HG02623 (cell line): ENCODE data around the gene BIRC2.

Source experiments
- ATAC-seq: cut with Tn5 transposase; IDR thresholded peaks from one replicate; pipeline ENCODE4 v1.9.1; 2021; ENCODE audit warnings: moderate library complexity; ENCODE audit not compliant: unreplicated experiment

The BIRC2 gene

GRCh38 chr11:102399189-102399588 lies 52.2 kb downstream of the BIRC2 start:
- no peak for ATAC-seq

GRCh38 chr11:102400603-102401002 lies 53.6 kb downstream of the BIRC2 start:
- no peak for ATAC-seq

- ATAC-seq: no peak
These were observed 54.9 kb downstream of the BIRC2 start for GRCh38 chr11:102401905-102402304.

GRCh38 chr11:102402548-102402947 lies 55.5 kb downstream of the BIRC2 start:
- no peak for ATAC-seq

- no peak for ATAC-seq
These were observed 58.5 kb downstream of the BIRC2 start for GRCh38 chr11:102405501-102405900.

GRCh38 chr11:102406099-102406498 lies 59.1 kb downstream of the BIRC2 start:
- ATAC-seq: no peak

- ATAC-seq: no peak
These were observed 60.9 kb downstream of the BIRC2 start for GRCh38 chr11:102407901-102408300.

- ATAC-seq: no peak
These were observed 61.3 kb downstream of the BIRC2 start for GRCh38 chr11:102408339-102408738.

GRCh38 chr11:102410382-102410784 lies 63.4 kb downstream of the BIRC2 start:
- no peak for ATAC-seq

GRCh38 chr11:102411142-102411541 lies 64.1 kb downstream of the BIRC2 start:
- no peak for ATAC-seq

GRCh38 chr11:102413497-102413896 lies 66.5 kb downstream of the BIRC2 start:
- ATAC-seq: no peak

- no peak for ATAC-seq
These were observed 67.5 kb downstream of the BIRC2 start for GRCh38 chr11:102414559-102414958.

- ATAC-seq: no peak
These were observed 68.4 kb downstream of the BIRC2 start for GRCh38 chr11:102415304-102415916.

- no peak for ATAC-seq
These were observed 70.0 kb downstream of the BIRC2 start for GRCh38 chr11:102416976-102417375.

GRCh38 chr11:102419181-102419580 lies 72.2 kb downstream of the BIRC2 start:
- no peak for ATAC-seq

GRCh38 chr11:102420547-102420946 lies 73.5 kb downstream of the BIRC2 start:
- ATAC-seq: peak; percentile 76

GRCh38 chr11:102421261-102421660 lies 74.2 kb downstream of the BIRC2 start:
- ATAC-seq: no peak

- ATAC-seq: no peak
These were observed 76.1 kb downstream of the BIRC2 start for GRCh38 chr11:102422817-102423712.

GRCh38 chr11:102423936-102424335 lies 76.9 kb downstream of the BIRC2 start:
- ATAC-seq: no peak

- ATAC-seq: no peak
These were observed 79.0 kb downstream of the BIRC2 start for GRCh38 chr11:102426000-102426399.

GRCh38 chr11:102426570-102426969 lies 79.6 kb downstream of the BIRC2 start:
- no peak for ATAC-seq

GRCh38 chr11:102427068-102427467 lies 80.1 kb downstream of the BIRC2 start:
- no peak for ATAC-seq
